GM12878 (cell line): ENCODE results near the gene ERP44. TPM values are rescaled to one million over a fixed set of nuclear protein-coding genes. Genes with fewer than 3 reads are reported as not detected.

ENCODE experiments used
- ATAC-seq: fragments of 200-7000 bp; cut with Tn5 transposase; 3 replicates; pipeline ENCODE4 v1.9.1; 2020; ENCODE audit warnings: mild to moderate bottlenecking, moderate library complexity
- BruUV-seq: library from RNA; stranded (reverse); fragments of 400-500 nt; replicated peaks from 2 replicates; lab custom pipeline; 2021; lab: Mats Ljungman, UMichigan
- CTCF ChIA-PET: fragments of 300-600 bp; sonication (Branson Sonifier 250); formaldehyde crosslinking; extraction: SDS; loops from one replicate; lab custom pipeline; 2021; ENCODE audit warnings: inconsistent platforms; lab: Yijun Ruan, JAX
- POLR2A ChIA-PET: fragments of 350-600 bp; formaldehyde crosslinking; extraction: SDS; loops from one replicate; lab custom pipeline; 2021; ENCODE audit warnings: inconsistent platforms; lab: Charles Lee
- RAD21 ChIA-PET: fragments of 300-600 bp; sonication (Branson Sonifier 250); formaldehyde crosslinking; loops from one replicate; lab custom pipeline; 2023; ENCODE audit warnings: antibody characterized with exemption; ENCODE audit not compliant: unreplicated experiment; lab: Charles Lee
- SMC1A ChIA-PET: fragments of 300-600 bp; sonication (Branson Sonifier 250); formaldehyde crosslinking; loops from one replicate; lab custom pipeline; 2023; ENCODE audit not compliant: unreplicated experiment, uncharacterized antibody; lab: Charles Lee
- DNase-seq: peaks from one replicate; pipeline ENCODE4 v3.0.0-alpha.2; 2011; ENCODE audit warnings: low read depth, low spot score
- FAIRE-seq: peaks from 3 replicates; lab custom pipeline; 2011; peaks lifted over from hg19 to GRCh38; lab: Jason Lieb, UNC
- H2AFZ ChIP-seq: 2 replicates; pipeline ENCODE4 v1.6.0; 2011; ENCODE audit warnings: low read depth, low read length, control low read depth; ENCODE audit not compliant: control insufficient read depth
- H3K27ac ChIP-seq: 2 replicates; pipeline ENCODE4 v1.5.1; 2011; ENCODE audit warnings: control low read depth; ENCODE audit not compliant: control insufficient read depth, insufficient read depth
- H3K27me3 ChIP-seq, 2 experiments: replicated peaks in 1 of 2; 2 replicates each; pipeline versions ENCODE4 v1.6.0 to v1.6.1; 2011; ENCODE audit warnings: low read length in 1 of 2; ENCODE audit not compliant: control insufficient read depth in 2 of 2, insufficient read depth in 2 of 2
- H3K36me3 ChIP-seq, 2 experiments: 2 replicates each; pipeline ENCODE4 v1.5.1; 2011; ENCODE audit warnings: low read length in 1 of 2; ENCODE audit not compliant: control insufficient read depth in 2 of 2, insufficient read depth in 2 of 2
- H3K4me1 ChIP-seq: 2 replicates; pipeline ENCODE4 v1.6.1; 2011; ENCODE audit warnings: mild to moderate bottlenecking, low read length, moderate library complexity, mixed read lengths; ENCODE audit not compliant: control insufficient read depth, insufficient read depth
- H3K4me2 ChIP-seq: 2 replicates; pipeline ENCODE4 v1.6.0; 2011; ENCODE audit warnings: control low read depth; ENCODE audit not compliant: control insufficient read depth, insufficient read depth
- H3K4me3 ChIP-seq: fragments of 200-600 bp; sonication (generic); 2 replicates; pipeline ENCODE4 v1.5.1; 2016
- H3K79me2 ChIP-seq: 2 replicates; pipeline ENCODE4 v1.6.0; 2011; ENCODE audit warnings: low read length; ENCODE audit not compliant: control insufficient read depth, insufficient read depth
- H3K9ac ChIP-seq: 2 replicates; pipeline ENCODE4 v1.8.0; 2011; ENCODE audit warnings: low read length, control low read depth, mixed read lengths; ENCODE audit not compliant: control insufficient read depth, insufficient read depth
- H3K9me3 ChIP-seq: replicated peaks from 3 replicates; pipeline ENCODE4 v1.5.1; 2011; ENCODE audit warnings: mild to moderate bottlenecking, low read length; ENCODE audit not compliant: control insufficient read depth, insufficient read depth
- H4K20me1 ChIP-seq: 2 replicates; pipeline ENCODE4 v1.6.0; 2011; ENCODE audit not compliant: control insufficient read depth, insufficient read depth
- BACH1 ChIP-seq: fragments of 450-650 bp; IDR thresholded peaks from 2 replicates; pipeline ENCODE4 v1.6.1; 2017; ENCODE audit warnings: mild to moderate bottlenecking, borderline replicate concordance
- BRCA1 ChIP-seq: IDR thresholded peaks from 2 replicates; pipeline ENCODE4 v1.6.1; 2011; ENCODE audit warnings: low read depth, low read length, improper control_type of control experiment
- CBX3 ChIP-seq: fragments of 200-600 bp; sonication (generic); IDR thresholded peaks from 2 replicates; pipeline ENCODE4 v1.6.1; 2016; ENCODE audit warnings: low read depth, borderline replicate concordance
- EP300 ChIP-seq, 2 experiments: fragments of 150-350 bp in 1 of 2; IDR thresholded peaks; 2 replicates each; pipeline ENCODE4 v1.6.1; 2011 to 2012; ENCODE audit warnings: low read depth in 2 of 2, low read length in 2 of 2, borderline replicate concordance in 1 of 2, improper control_type of control experiment in 1 of 2, inconsistent platforms in 1 of 2; ENCODE audit not compliant: control insufficient read depth in 1 of 2
- ETV6 ChIP-seq, 2 experiments: fragments of 450-650 bp in 1 of 2; IDR thresholded peaks in 1 of 2; conservative IDR thresholded peaks in 1 of 2; 2 replicates each; pipeline ENCODE4 v1.6.1; 2014; ENCODE audit warnings: antibody characterized with exemption in 1 of 2, borderline replicate concordance in 1 of 2, low read depth in 1 of 2, mild to moderate bottlenecking in 1 of 2, moderate library complexity in 1 of 2
- KDM1A ChIP-seq: fragments of 200-600 bp; sonication (generic); IDR thresholded peaks from 2 replicates; pipeline ENCODE4 v1.6.1; 2016; ENCODE audit warnings: borderline replicate concordance
- NBN ChIP-seq: fragments of 450-650 bp; IDR thresholded peaks from 2 replicates; pipeline ENCODE4 v1.6.1; 2016
- NFYA ChIP-seq: IDR thresholded peaks from 2 replicates; pipeline ENCODE4 v1.6.1; 2011; ENCODE audit warnings: low read depth, mild to moderate bottlenecking, low read length, improper control_type of control experiment, borderline replicate concordance
- PML ChIP-seq: IDR thresholded peaks from 2 replicates; pipeline ENCODE4 v1.6.1; 2012; ENCODE audit warnings: low read length, inconsistent platforms
- SMC3 ChIP-seq: IDR thresholded peaks from 2 replicates; pipeline ENCODE4 v1.6.1; 2011; ENCODE audit warnings: low read length, improper control_type of control experiment, borderline replicate concordance
- ZBED1 ChIP-seq: IDR thresholded peaks from 2 replicates; pipeline ENCODE4 v1.6.1; 2016; ENCODE audit warnings: borderline replicate concordance
- in situ Hi-C: fragments of 300-500 bp; cut with MboI; formaldehyde crosslinking; loops from 9 replicates; pipeline ENCODE4 v1.14.3; 2018; ENCODE audit warnings: mixed read lengths
- intact Hi-C: fragments of 100-400 bp; cut with micrococcal nuclease; formaldehyde crosslinking; loops from one replicate; pipeline ENCODE4 v1.14.2; 2022; ENCODE audit not compliant: unreplicated experiment
- polyA plus RNA-seq, 11 experiments: library from polyadenylated mRNA; depleted of rRNA in 4 of 11; unstranded in 6 of 11; stranded (reverse) in 5 of 11; fragments of >200 nt; fragmentation: Nextera tagmentation in 4 of 11; fragmentation: Illumina TruSeq in 1 of 11; extraction: Ambion mirVana in 4 of 11; extraction: Trizol in 1 of 11; gene quantifications; 1 replicate in 1 of 11; 2 replicates in 10 of 11; pipeline versions ENCODE4 v1.2.1 to v1.2.3, GENCODE V29; 2011 to 2016; ENCODE audit warnings: inconsistent platforms in 2 of 11, missing spikeins in 2 of 11, low read depth in 1 of 11
- total RNA-seq, 4 experiments: library from RNA; depleted of rRNA in 3 of 4; stranded (reverse); fragments of >200 nt in 3 of 4; fragmentation: Illumina TruSeq in 1 of 4; extraction: Trizol in 1 of 4; gene quantifications; 2 replicates each; pipeline versions ENCODE4 v1.2.1 to v1.2.3, GENCODE V29; 2013 to 2021
- TF ChIP-seq, protein P1 (sequence below): fragments of 450-650 bp; IDR thresholded peaks from 2 replicates; pipeline ENCODE4 v1.6.1; 2017; ENCODE audit warnings: borderline replicate concordance
- TF ChIP-seq, protein P2 (sequence below): fragments of 150-350 bp; IDR thresholded peaks from 2 replicates; pipeline ENCODE4 v1.6.1; 2016; ENCODE audit warnings: low read depth, low read length
- TF ChIP-seq, protein P3 (sequence below): fragments of 450-650 bp; IDR thresholded peaks from 2 replicates; pipeline ENCODE4 v1.6.1; 2017; ENCODE audit warnings: mild to moderate bottlenecking
- TF ChIP-seq, protein P4 (sequence below): fragments of 450-650 bp; IDR thresholded peaks from 2 replicates; pipeline ENCODE4 v1.6.1; 2014; ENCODE audit warnings: mild to moderate bottlenecking

ERP44 gene
- total and polyA plus RNA-seq, 10 of the 15 experiments (the other 5 are each of a cell fraction or from before 2014, with no cell fraction given), result 11.5 to 52.4 (median 20.2) TPM

DNA sequence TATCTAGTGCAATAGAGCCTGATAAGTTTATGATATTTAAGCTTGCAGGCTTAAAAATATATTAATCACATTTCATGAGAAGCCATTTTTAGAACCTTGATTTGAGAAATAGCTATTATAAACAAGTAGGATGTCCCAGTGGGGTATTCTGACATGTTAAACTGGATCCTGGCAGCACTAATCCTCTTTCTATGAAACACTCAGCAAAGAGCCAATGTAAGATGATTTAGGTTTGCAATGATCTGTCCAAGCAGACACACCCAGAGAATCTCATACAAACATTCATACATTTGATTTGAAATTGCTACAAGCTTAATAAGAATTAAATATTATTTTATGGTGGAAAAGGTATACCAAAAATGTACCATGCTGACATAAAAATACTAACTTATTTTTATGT, 86.5 kb downstream of the ERP44 start:
- Histone ChIP-seq H3K9ac (no peak overlapping the region), H3K79me2 (no peaks in the 10 kb centered on the region), H3K27ac (no peak overlapping the region), H3K9me3 (no peaks in the 10 kb centered on the region; the same call in 2 of the 3 replicates), H3K4me1 (no peaks in the 10 kb centered on the region), H3K36me3 (peaks cover 0 to 14% of the 10 kb centered on the region in 2 experiments; a peak in 3 of 4 replicates), H4K20me1 (no peaks in the 10 kb centered on the region), H2AFZ (no peak overlapping the region), H3K4me3 (no peak overlapping the region), H3K27me3 (no peaks in the 10 kb centered on the region), H3K4me2 (no peak overlapping the region)
- ChIA-PET POLR2A (no interaction called here), CTCF (interaction anchor here (0.6 to 2.6 kb wide), 9 partner anchors 11 to 851 kb away, joined by 3 to 16 read pairs (median 4); no protein-coding TSS in a partner anchor), SMC1A (interaction anchor here (0.7 to 4.9 kb wide), 14 partner anchors 10 to 848 kb away, joined by 3 to 18 read pairs (median 4); partner anchors contain the start of gene STX17), RAD21 (interaction anchor here (1.2 to 1.3 kb wide), 2 partner anchors 187 to 193 kb away, joined by 3 to 8 read pairs; no protein-coding TSS in a partner anchor)
- intact Hi-C loops, result loop anchor here (5.0 kb wide), 2 partner anchors 830 to 850 kb away; no protein-coding TSS in a partner anchor
- in situ Hi-C loops, result loop anchor here (5.0 to 25.0 kb wide), 3 partner anchors 200 to 830 kb away; partner anchors contain the start of genes CAVIN4 and NR4A3
- no TSS peak for BruUV-seq
- TF ChIP-seq, protein P1, sequence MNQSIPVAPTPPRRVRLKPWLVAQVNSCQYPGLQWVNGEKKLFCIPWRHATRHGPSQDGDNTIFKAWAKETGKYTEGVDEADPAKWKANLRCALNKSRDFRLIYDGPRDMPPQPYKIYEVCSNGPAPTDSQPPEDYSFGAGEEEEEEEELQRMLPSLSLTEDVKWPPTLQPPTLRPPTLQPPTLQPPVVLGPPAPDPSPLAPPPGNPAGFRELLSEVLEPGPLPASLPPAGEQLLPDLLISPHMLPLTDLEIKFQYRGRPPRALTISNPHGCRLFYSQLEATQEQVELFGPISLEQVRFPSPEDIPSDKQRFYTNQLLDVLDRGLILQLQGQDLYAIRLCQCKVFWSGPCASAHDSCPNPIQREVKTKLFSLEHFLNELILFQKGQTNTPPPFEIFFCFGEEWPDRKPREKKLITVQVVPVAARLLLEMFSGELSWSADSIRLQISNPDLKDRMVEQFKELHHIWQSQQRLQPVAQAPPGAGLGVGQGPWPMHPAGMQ, result no peak
- TF ChIP-seq, protein P2, sequence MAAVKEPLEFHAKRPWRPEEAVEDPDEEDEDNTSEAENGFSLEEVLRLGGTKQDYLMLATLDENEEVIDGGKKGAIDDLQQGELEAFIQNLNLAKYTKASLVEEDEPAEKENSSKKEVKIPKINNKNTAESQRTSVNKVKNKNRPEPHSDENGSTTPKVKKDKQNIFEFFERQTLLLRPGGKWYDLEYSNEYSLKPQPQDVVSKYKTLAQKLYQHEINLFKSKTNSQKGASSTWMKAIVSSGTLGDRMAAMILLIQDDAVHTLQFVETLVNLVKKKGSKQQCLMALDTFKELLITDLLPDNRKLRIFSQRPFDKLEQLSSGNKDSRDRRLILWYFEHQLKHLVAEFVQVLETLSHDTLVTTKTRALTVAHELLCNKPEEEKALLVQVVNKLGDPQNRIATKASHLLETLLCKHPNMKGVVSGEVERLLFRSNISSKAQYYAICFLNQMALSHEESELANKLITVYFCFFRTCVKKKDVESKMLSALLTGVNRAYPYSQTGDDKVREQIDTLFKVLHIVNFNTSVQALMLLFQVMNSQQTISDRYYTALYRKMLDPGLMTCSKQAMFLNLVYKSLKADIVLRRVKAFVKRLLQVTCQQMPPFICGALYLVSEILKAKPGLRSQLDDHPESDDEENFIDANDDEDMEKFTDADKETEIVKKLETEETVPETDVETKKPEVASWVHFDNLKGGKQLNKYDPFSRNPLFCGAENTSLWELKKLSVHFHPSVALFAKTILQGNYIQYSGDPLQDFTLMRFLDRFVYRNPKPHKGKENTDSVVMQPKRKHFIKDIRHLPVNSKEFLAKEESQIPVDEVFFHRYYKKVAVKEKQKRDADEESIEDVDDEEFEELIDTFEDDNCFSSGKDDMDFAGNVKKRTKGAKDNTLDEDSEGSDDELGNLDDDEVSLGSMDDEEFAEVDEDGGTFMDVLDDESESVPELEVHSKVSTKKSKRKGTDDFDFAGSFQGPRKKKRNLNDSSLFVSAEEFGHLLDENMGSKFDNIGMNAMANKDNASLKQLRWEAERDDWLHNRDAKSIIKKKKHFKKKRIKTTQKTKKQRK, result no peak
- TF ChIP-seq CBX3 (no peak), BACH1 (no peak), PML (no peak), EP300 (IDR thresholded peaks at IDR 0.05; ENCODE audit: borderline replicate concordance in 1 of 2, control insufficient read depth in 1 of 2, low read depth in 2 of 2, low read length in 2 of 2) (no peak), NFYA (no peak), KDM1A (no peak), BRCA1 (no peak), ETV6 (conservative IDR thresholded peaks at IDR 0.05 in 1 of 2, IDR thresholded peaks at IDR 0.05 in 1 of 2; ENCODE audit: borderline replicate concordance in 1 of 2, low read depth in 1 of 2) (no peak), SMC3 (no peak), NBN (no peak), ZBED1 (no peak)
- TF ChIP-seq, protein P3, sequence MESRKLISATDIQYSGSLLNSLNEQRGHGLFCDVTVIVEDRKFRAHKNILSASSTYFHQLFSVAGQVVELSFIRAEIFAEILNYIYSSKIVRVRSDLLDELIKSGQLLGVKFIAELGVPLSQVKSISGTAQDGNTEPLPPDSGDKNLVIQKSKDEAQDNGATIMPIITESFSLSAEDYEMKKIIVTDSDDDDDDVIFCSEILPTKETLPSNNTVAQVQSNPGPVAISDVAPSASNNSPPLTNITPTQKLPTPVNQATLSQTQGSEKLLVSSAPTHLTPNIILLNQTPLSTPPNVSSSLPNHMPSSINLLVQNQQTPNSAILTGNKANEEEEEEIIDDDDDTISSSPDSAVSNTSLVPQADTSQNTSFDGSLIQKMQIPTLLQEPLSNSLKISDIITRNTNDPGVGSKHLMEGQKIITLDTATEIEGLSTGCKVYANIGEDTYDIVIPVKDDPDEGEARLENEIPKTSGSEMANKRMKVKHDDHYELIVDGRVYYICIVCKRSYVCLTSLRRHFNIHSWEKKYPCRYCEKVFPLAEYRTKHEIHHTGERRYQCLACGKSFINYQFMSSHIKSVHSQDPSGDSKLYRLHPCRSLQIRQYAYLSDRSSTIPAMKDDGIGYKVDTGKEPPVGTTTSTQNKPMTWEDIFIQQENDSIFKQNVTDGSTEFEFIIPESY, result no peak
- TF ChIP-seq, protein P4, sequence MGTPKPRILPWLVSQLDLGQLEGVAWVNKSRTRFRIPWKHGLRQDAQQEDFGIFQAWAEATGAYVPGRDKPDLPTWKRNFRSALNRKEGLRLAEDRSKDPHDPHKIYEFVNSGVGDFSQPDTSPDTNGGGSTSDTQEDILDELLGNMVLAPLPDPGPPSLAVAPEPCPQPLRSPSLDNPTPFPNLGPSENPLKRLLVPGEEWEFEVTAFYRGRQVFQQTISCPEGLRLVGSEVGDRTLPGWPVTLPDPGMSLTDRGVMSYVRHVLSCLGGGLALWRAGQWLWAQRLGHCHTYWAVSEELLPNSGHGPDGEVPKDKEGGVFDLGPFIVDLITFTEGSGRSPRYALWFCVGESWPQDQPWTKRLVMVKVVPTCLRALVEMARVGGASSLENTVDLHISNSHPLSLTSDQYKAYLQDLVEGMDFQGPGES, result no peak
- no peak for ATAC-seq
- no peak for FAIRE-seq
- no peak for DNase-seq
